GM21367 (cell line): ENCODE results near the gene COL25A1.
A peak's percentile ranks its signal among the peaks of the same experiment; 100 is the strongest.

ENCODE experiments used
- ATAC-seq: cut with Tn5 transposase; IDR thresholded peaks from one replicate; pipeline ENCODE4 v1.9.1; 2021; ENCODE audit not compliant: unreplicated experiment

The COL25A1 gene

DNA sequence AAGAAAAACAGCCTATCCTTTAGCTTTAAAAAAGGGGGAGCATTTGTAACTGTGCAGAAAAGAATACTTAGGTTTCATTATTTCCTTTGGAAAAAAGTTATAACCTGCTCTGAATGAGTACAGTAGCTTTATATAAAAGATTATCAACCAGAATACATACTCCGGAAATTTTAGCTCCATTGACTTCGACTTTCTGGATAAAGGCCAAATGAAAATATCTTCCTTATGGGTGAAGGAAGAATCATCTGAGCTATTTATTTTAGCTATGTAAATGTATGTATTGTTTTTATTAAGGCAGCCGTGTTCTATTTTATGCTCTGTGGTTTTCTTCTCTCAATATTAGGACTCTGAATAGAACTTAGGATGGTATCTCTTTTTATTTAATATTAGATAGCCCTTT is 470.6 kb downstream of the COL25A1 start:
- no peak for ATAC-seq

DNA sequence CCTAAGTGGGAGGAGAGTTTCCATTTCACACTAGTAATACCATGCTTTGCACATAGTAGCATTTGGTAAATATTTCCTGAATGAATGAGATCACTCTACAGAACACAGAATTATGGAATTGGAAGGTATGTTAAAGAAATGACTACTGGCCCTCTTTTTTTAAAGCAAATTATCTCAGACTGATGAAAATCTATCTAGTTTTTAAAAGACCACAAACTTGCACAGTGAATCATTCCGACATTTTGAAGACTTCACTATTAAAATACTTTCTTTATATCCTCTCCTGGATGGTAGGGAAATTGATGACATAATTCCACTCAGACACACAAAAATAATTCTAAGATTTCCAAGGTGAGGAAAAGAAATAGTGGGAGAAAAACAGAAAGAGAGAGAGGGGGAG is 471.2 kb downstream of the COL25A1 start:
- ATAC-seq = no peak

DNA sequence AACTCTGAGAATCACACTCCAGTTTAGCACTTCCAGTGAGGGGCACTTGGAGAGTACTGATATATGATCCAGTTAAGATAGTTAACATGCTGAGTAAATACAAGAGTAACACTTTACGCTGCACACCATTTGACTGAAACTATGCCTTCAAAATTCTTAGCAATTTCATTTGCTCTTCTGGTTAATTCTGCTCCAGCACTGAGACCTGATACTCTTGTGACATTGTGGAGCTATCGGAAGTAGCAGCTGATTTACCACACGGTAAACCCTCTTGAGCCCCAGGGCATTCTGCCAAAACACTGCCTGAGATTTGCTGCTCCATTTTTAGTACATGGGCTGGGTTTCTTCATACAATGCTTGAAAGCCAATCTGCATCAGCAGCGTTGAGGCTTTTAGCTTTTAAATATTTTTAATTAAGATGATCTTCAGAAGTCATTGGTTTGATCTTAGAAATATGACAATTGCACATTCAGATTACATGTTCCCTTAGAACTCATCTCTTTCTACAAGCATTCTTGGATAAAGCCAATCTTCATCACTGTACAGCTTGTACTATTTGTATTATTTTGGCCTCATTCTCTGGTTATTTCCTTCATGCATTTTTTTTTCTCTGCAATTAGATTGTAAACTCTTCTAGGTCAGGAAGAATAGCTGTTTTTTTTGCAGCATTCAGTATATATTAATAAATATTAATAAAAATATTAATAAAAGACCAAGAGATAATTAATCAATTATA is 471.8 kb downstream of the COL25A1 start:
- peak; percentile 68 for ATAC-seq

DNA sequence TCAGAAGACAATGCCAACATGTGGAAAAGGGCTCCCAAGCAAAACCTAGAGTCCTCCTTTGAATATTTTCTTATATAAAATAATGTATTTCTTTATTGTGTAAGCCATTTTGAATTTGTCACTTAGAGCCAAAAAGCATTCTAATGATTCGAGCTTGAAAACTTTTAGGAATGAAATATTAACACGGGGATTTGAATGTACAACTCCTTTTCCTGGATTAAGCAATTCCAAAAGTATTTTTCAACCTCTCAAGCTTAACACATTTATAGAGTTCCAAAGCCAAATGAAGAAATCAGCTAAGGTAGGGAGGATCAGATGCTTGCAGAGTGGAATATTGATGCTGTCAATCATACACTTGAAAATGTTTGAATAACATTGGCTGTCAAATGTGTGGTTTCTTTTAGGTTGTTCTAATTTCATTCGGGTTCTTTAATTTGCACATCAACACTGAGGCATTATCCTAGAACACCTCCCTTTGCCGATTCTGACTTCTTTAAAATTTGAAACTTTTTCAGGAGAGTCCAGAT is 472.4 kb downstream of the COL25A1 start:
- no peak for ATAC-seq

DNA sequence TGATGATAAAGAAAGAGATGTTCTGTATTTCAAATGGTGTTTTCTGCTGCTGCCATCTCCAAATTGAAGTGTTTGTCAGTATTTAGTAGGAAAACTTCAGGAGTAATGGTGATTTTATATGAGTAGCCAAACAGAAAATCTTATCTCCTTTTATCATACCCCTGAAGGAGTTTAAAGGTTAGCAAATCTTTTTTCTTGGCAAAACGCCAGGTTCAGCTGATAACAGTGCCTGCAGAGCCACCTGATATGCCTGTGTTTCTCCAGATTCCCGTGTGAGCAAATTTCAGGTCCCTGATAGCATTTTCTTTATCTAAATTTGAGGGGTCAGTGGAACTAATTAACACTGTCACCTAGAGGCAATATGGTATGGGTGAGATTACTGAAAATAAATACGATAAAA is 473.8 kb downstream of the COL25A1 start:
- no peak for ATAC-seq

DNA sequence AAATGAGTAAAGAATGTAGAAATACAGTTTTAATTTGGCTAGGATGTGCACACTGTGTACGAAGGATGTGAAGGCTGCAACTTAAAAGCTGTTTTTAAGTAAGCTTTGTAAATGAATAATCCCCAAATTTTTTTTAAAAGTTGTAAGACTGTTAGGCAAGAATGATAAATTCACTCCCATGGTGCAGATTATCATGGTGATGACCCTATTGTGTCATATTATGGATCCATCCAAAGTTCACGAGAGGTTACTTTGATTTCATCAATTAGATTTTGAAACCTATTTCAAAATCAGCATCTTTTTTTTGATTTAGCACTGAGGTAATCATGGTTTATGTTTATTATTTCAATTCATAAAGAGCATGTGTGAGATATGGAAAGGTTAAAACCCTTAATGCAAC is 476.7 kb downstream of the COL25A1 start:
- no peak for ATAC-seq

DNA sequence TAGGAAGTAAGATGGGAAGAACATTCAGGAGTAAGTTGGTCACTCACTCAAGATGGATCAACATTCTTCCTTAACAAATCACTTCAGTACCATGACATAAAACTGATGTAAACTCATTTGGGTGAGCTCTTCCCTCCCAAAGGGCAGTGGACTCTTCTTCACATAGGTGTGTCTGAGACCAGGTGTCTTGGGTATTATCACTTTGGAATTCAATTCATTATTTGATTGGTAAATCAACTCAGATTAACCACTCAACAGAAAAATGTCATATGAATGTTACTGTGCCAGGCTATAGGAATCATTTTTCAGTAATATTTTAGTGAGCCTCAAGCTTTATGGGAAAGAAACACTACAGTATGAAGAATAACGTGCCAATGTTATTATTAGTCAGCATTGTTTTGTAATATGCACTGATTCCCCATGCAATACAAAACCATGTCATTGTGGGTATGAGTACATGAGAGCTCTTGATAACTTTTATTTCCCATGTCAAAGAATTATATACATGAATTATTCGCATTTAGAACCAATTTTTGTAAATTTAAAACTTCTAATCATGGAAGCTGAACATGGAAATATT is 481.0 kb downstream of the COL25A1 start:
- ATAC-seq = no peak

DNA sequence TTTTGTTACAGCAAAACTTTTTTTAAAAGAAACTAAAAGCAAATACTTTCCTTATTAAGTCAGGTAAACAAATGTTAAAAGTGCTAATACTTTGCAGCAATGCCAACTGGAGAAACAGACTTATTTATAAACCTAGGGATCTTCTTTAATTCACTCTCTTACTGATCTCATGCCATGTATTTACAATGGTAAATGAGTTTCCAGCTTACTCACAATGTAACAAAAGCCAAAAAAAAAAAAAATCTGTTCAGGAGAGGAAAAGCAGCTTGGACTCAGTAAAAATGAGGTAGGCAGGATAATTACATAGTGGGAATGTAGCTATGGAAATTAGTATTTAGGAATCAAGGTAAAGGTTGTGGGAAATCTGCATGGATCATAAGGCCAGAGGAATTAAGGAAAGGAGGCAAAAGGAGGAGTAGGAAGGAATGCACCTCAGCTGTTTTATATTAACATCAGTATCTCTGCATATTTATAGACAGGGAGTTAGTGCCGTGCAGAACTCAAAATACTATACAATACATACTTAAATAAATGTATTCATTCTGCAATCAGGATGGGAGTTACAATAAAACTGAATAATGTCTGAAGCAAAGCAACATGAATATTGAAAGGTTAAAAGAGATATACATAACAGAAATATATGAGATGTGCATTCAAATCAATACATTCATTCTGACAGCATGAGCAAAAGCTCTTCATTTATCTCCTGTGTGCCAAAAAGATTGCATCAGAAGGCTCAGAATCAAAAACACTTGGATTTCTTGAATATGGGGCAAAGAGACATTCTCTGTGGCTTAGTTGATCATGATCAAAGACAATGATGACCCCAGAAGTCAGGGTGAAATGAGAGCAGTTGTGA is 481.7 kb downstream of the COL25A1 start:
- ATAC-seq = no peak

DNA sequence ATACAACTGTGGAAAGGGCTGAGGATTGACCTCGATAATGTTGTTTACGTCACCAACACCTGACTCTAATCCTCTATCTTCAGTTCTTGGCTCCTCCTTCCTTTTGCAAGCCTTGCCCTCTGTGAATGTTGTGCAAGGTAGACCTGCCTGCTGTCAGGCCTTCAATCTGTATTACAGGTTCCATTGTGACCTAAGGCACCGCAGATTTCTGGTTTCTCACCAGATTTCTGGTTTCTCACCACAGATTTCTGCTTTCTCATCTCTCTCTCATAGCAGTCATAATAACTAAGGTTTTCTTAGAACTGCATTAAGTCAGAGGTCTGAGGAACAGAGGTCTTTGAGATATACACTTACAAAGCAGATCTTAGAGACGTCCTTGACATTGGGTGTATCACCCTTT is 488.1 kb downstream of the COL25A1 start:
- ATAC-seq = no peak

DNA sequence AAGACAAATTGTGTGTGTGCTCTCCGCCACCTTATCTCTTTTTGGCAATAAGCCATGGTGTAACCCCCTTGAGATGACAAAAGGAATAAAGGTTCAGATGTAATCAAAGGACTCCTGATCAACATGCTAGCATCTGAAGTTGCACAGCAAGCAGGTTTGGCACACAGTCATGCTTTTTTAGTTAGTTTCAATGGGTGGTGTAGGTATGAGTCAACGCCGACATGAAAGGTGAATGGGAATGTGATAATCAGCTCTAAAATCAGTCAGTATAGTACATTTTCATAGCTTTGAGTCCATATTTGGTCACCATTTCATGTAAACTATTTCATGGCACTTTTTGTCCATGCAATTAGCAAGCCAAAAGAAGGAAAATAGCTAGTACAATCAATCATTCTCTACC is 489.2 kb downstream of the COL25A1 start:
- no peak for ATAC-seq

DNA sequence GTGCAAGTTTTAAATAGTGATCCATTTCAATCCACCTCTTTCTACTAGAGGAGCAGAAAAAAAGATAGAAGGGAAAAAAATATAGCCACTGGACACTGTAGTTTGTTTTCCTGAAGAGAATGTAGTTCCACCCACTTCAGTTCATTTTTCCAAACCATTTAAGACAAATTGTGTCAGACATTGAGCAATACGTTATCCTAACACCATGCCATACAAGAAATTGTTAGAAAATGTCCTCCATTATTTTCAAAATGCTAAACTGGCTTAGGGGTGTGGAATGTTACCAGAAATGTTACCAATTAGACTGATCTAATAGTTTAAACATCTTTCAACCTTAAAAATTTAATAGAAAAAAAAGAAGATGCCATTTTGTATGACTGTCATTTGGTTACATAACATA is 491.0 kb downstream of the COL25A1 start:
- no peak for ATAC-seq

DNA sequence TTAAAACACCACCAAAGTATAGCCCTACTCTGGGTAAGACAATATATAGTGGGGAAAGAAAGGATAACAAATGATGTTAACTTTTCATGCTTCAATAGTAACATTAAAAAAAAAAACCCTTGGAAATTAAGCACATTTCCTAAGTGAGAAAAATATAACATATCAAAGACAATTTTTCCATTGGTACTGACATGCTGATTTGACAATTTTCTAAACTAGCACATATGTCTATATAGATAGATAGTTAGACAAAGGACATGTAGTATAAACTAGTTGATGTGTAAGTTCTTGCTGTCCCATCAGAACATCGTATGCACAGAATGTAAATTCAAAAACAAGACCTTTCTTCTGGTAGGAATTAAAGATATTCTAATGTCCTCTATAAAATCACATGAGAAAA is 492.4 kb downstream of the COL25A1 start:
- no peak for ATAC-seq

DNA sequence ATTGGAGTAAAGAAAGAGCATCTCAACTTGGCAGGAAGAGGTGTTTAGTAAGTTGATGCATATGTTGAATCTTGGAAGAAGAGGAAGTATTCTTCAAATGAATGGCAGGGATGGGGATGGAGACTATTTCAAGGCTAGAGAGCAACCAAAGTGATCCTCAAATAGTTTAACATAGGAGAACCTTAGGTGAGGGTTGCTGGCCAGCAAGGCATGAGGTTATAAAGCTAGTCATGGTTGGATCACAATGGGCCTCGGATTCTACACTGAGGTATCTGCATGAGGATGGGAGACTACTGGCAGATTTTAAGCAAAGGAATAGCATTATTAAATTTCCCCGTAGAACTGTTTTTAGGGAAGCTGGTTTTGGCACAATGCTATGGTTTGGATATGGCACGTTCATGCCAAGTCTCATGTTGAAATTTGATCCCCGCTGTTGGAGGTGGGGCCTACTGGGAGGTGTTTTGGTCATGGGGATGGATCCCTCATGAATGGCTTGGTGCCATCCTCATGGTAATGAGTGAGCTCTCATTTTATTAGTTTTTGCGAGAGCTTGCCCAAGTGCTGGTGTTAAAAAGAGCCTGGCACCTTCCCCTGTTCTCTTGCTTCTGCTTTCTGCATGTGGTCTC is 497.7 kb downstream of the COL25A1 start:
- ATAC-seq = no peak

DNA sequence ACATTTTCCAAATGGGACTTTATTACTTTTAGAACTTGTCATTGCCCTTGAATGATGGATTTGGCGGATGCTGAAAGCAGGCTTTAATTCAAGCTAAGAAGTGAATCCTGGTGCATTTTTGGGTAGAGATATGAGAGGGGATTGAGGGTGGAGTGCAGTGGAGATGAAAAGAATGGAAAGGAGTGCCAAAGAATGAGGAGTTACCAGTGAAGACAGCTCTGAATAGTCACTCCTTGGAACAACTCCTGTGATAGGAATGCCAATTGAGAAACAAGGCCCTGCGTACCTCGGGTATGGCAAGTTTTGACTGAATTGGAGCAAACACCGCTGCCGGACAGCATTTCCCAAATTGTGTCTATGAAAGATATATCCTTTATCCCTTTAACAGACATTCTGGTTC is 503.2 kb downstream of the COL25A1 start:
- ATAC-seq = no peak

DNA sequence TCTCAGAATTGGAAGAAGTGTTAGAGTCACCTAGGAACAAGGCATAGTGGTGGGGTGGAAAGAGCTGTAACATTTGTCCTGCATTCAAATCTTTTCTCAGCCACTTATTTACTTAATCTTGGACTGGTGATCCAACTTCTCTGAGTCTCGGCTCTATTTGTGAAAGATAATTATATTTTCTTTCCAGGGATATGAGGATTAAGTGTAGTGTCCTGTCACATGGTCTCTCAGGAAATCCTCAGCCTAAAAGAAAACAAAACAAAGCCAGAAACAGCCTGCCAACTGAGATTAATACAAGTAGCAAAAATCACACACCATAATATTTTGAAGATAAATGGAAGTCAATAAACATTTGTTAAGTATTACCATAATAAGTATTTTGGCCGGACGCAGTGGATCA is 506.3 kb downstream of the COL25A1 start:
- ATAC-seq = no peak

DNA sequence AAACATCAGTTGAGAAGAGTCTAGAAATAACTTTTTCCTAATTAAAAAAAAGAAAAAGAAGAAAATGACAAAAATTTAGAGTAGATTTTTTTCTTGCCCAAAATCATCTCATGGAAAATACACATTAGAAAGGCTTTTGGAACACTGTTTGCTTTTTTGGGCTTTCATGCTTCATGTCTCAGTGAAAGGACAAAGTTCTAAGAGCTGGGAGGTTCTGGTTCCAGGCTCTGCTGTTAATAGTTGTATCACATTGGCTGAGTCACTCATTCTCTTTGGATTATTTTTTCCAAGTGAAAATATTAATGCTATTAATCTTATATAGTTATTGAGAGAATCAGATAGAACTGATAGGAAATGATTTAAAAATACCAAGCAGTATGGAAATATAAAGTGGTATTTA is 506.7 kb downstream of the COL25A1 start:
- ATAC-seq = no peak

DNA sequence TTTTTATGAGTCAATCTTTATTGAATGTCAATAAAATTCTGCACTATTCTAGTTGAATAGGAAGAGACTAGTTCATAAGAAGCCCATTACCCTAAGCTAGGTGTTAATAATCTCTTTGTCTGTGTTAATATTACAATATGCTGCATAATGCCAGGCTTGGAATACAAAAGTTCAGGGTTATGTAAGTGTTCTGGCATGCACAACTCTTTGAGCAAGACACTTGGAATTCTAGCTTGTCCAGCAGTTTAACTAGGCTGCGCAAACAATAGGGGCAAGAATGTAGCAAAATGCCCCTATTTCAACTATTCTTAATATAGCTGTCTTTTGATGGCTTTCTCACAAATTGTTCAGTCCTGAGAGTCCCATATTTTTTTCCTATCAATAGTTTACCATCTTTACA is 508.3 kb downstream of the COL25A1 start:
- no peak for ATAC-seq

DNA sequence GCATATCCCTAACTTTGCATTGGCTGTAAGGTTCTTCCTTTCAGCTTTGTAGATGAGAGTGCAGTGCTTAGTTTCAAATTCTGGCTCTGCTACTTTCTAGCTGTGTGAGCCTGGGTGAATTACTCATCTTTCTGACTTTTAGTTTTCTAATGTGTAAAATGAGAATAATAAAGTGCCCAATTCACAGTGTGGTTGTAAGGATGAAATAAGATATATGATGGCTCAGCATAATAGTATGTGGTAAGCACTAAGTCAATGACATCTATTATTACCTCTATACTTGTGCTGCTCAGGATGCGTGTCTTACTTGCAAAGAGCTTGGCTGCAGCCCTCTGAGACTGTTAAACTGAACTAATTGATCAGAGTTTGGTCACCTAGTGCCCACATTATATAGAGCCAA is 509.0 kb downstream of the COL25A1 start:
- no peak for ATAC-seq

DNA sequence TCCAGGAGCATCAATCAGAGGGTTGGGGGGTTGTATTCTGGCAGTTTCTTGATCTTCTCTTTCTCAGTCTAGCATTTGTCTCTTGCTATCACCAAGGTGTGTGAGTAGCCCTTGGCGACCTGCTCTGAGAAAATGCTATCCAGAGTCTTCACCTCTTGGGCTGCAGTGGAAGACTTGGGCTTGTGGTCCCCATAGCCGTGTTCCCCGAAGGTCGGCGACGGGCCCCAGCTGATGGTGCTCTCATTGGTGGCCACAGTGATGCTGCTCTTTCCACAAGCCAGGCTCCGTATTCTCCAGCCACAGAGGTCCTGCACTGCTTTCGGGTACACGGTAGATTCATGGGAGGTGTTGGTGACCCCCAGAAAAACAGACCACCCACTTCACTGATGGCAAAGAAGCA is 513.7 kb downstream of the COL25A1 start:
- ATAC-seq = no peak

DNA sequence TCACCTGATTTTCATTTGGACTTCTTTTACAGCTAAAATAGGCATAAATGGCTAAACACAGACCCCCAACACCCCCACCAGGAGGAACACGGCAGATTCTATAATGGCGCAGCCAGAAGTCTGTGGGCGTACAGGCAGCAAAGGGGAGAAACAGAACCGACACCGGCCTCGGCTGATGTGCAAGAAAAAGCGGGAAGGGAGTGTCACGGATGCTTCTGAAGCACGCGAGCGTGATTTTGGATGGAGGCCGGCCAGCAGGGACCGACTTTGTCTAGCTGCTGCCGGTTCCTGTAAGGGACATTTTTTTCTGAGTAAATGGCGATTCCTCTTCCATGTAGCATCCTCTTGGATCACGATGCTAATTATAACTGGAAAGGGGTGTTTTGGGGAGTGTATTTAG is 514.7 kb downstream of the COL25A1 start:
- ATAC-seq = no peak

DNA sequence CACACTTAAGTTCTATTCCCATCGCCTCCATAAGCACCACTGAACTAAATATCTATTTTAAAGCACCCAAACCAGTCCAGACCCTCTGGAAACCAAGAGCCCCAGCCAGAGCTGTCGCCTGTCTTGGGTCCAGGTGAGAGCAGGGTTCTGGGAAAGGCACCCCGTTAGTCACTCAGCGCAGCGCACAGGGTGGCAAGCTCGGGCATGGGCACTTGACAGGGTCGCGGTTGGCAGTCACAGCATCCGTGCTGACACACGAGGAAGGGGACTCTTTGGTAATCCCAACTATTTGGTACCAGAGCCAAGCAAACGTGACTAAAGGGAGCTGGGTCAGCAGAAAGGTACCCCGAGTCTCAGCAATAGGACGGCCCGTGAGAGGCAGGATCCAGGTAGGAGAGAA is 515.4 kb downstream of the COL25A1 start:
- ATAC-seq = no peak
